CD4-positive, alpha-beta T cell treated with Interferon alpha-2 for 1 hour (primary cell): ENCODE measurements around the gene EHD4.
A peak's percentile ranks its signal among the peaks of the same experiment; 100 is the strongest.

Experiments
- DNase-seq, 2 donors: peaks; one replicate each; pipeline ENCODE4 v3.0.0-alpha.2; 2020 to 2022

EHD4 gene

DNA sequence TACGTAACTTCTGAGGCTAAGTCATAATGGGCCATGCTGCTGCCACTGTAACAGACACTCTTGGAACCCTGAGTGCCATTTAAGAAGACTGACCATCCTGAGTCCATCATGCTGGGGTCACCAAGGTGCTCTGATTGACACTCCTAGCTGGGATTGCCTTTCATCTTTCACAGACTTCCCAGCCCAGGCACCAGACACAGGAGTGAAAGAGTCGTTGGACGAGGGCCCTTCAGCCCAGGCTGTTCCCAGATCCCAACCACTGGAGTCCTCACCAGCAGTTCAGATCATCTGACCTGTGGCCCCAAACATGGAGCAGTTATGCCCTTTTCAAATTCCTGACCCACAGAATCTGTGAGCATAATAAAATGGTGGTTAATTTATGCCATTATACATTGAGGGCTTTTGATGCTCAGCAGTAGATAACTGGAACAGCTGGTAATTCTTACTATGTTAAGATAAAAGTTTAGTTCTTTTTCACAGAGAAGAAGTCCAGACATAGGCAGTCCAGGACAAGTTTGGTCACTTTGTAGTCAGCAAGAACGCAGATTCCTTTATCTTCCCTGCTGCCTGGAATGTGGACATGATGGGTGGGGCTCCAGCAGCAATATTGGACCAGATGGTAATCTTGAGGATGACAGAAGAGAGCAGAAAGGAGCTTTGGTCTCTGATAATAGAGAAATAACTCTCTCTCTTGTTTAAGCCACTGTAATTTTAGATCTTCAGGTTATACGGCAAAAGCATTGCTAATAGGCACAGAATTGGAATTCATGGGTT lies 7.3 kb upstream of the EHD4 start:
- no peak for DNase-seq

DNA sequence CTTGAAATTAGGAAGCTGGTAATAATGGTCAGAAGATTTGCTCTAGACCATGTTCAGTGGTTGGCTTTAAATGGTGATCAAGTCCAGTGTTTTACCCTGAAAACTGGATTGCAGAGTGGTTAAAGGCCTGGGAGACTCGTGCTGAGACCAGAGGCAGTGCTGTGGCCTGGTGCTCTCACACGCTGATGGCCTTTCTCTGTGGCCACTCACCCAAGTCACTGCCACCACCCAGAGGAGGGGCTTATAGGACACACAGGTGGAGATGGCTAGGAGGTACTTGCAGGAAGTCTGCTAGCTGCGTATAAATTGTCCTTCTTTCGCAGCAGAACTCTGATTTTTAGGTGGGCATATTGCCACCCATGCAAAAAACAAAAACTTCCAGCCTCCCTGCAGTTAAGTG lies 6.2 kb upstream of the EHD4 start:
- no peak for DNase-seq

DNA sequence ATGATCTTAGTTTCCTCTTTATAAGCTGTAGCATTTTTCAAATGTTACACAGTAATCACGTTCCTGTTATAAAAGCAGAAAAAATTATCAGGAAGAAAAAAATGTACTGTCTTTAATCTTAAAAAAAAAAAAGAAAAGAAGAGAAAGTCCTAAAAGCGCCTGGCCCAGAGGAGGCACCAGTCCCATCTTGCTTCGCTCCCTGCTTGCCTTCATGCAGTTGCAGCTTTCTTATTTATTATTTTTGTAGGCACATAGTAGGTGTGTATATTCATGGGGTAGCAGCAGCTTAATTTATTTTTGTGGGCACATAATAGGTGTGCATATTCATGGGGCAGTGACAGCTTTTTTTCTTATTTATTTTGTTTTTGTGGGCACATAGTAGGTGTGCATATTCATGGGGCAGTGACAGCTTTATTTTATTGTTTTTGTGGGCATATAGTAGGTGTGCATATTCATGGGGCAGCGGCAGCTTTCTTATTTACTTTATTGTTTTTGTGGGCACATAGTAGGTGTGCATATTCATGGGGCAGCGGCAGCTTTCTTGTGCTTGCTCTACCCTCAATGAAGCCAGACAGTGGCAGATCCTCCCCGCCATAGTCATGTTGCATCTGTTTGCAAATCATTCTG lies 5.5 kb upstream of the EHD4 start:
- DNase-seq = no peak

DNA sequence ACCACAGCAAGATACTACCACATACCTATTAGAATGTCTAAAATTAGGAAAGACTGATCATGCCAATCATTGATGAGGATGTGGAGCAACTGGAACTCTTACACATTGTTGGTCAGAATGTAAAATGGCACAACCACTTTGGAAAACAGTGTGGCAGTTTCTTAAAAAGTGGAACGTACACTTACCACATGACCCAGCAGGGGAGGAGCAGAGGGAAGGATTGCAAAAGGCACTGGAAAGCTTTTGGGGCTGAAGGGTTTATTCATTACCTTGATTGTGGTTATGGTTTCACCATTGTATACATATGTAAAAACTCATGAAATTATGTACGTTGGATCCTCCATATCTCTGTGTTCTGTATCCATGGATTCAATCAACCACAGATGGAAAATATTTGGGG lies 3.3 kb upstream of the EHD4 start:
- no peak for DNase-seq

DNA sequence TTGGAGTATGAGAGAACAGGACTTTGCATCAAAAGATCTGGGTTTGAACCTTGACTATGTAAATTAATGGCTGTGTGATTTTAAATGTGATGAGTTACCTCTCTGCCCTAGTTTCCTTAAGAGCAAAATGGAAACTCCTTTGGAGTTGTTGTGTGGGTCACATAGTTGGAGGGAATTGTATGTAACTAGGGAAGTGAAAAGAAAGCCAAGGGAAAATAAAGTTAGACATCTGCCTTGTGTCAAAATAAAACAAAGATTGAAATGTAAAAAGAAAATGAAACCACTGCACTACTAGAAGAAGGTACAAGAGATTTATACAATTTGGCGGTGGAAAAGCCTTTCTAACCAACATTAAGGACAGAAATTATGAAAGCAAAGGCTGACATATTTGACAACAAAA lies 1.7 kb upstream of the EHD4 start:
- no peak for DNase-seq

DNA sequence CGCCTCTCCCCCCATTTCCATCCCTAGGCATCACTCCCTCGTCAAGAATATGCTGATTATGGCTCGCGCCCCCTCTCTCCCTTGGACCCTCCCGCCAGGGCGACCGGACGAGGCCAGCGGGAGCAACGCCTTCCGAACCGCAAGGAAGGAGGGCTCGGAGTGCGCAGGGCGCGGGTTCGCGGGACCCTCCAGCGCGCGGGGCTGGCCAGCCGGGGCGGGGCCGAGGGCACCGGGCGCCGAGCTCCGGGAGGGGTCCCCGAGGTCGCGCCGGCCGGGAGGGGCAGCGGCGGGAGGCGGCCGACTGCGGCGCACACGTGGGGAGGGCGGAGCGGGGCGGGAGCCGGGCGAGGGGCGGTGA lies 483 bp downstream of the EHD4 start:
- no peak for DNase-seq

DNA sequence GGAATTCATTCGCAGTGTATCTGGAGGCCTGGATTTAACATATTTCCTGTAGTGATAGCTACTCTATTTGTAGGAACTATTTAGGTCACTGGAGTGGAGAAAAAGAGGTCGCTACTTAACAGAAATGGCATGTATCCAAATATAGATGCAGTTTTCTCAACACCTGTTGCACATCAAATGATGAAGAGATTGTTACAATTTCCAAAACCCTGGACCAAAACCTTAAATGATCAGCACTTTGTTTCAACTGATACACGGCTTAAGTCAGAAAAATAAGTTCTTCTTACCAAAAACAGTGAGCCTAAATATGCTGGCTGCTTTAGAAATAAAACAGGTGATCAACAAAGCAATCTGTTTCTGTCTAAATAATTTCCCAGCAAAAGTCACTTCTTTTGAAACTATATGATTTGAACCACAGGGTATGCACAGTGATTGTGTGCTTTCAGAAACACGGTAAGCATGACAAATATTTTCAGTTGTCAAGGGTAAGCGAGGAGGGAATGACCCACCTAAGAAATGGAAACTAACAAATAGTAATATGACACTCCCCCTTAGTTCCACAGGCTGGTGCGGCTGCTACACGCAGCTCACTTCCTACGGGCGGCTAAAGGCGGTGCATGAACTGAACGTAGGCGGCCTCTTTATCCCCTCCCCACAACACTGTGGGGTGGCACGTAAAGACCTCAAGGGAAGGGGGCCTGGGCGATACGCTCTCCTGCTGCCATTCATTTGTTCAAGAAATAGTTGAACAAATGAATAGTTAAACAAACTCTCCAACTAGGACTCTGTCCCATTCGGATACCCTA lies 1.1 kb downstream of the EHD4 start:
- DNase-seq = peak; percentile 90 to 92

DNA sequence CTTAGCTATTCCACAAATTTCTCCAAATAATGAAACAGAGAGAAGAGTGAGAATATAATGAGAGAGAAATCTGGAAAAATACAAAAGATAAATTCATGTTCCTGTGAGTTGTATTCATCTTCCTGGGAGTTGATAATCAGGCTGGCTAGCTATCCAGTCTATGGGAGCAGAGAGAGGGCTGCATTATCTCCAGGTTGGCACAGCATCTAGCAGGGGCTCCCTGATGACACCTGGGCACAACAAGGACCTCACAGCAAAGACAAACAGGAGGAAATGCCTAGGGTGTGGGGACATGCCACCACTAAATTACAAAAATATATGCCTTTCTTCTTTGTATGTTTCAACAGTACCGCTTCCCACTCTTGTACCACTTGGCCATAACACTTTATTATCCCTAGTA lies 1.9 kb downstream of the EHD4 start:
- DNase-seq = peak in 1 of 2 donors; percentile 41

DNA sequence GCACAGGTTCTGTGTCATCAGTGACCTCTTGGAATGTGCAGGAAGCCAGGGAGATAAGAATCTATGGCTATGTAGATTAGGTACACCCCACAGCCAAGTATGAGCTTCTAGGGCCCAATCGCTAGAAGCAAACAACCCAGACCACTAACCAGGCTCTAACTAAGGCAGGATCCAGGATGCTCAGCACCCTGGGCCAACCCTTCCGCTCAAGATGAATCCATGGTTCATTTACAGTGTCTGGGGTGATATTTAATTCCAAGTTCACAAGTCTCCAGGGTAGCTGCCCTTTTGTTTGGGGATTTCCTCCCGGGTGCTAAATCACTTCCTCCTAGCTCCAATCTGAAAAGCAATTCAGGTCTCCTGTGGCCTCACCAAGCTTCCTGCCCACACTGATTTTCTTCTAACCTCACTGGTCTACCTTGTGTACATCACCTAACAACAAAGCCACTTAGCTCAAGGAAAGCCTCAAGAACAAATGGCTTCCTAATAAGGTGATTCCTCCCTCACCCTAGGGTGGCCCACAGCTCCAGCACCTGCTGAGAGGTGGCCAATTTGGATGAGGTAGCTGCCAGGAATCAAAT lies 2.4 kb downstream of the EHD4 start:
- peak; percentile 64 to 85 for DNase-seq

DNA sequence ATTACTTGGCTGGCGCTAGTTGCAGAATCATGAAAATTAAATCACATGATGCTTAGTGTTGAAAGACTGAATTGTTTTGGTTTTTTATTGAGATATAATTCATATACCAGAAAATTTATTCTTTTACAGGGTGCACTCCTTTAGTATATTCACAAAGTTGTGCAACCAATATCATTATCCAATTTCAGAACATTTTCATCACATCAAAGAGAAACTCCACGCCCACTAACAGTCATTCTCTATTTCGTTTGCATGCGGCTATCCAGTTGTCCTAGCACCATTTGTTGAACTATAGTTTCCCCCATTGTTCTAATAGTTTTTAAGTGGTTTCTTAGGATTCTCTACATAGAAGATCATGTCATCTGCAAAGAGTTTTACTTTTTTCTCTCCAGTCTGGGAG lies 3.7 kb downstream of the EHD4 start:
- no peak for DNase-seq

DNA sequence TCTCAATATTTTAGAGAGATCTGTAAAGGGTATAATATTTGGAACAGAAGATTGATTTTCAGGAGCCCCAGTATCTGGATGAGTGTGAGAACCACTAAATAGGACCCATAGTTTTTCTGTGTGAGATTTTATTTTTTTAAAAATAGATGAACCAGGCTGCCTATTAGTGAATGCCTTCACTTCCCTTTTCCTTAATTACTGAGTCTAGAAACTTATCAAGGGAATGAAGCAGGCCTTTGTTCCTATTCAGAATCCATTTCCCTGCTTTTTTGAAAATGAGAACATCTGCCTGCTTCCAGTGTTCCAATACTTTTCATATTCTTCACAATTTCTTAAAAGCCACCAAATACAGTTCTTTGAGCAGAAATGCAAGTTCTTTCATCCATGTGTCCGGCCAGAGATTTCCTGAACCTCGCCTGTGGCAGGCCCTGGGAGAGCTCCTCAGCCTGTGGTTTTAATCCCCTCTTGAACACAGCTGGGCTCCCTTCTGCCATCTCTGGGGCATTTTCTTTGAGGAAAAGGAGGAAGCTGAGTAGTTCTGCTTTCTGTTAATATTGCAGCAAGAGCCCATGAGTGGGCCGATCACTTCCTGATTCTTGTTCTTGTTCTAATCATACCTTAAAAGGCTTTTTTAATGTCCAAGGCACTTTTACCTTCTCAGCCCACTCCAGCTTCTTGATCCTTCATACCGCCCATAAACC lies 4.7 kb downstream of the EHD4 start:
- peak; percentile 33 to 57 for DNase-seq

DNA sequence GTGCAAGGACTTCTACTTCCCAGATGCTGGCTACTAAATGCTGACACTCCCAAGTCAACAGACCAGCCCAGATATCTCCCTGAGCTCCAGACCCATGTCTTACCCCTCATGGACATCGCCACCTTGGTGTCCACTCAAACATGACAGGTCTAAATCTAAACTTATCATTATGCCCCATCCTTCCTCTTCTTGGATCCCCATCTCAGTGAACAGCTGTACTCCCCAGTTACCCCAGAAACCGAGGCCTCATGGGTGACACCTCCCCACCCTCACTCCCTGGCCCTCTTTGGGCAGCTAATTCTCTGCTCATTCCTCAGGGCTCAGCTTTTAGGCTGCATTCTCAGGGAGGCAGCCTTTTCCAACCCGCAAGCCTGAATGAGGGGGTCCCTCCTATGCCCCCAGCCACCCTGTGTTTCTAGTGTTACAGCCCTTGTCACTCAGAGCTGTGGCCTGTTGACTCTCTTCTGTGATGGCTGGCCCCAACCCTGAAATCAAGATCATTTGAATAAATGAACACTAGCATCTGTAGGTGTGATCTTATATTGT lies 5.4 kb downstream of the EHD4 start:
- no peak for DNase-seq

DNA sequence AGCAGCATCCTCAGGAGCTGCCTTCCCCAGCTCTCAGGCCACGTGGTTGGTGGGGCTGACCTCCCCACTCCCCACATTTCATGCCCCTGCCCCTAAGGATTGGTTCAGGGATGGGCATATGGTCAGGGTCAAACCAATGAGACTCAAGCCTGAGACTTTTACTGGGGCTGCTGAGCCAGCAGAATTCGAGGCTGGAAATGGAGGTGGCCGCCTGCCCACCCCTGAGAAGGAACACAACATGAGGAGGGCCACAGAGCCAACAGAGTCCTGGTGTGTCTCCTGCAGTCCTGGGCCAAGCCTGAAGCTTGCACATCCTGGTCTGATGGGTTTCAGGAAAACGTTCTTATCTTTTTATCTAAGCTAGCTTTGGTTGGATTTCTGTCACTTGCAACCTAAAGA lies 5.9 kb downstream of the EHD4 start:
- no peak for DNase-seq

DNA sequence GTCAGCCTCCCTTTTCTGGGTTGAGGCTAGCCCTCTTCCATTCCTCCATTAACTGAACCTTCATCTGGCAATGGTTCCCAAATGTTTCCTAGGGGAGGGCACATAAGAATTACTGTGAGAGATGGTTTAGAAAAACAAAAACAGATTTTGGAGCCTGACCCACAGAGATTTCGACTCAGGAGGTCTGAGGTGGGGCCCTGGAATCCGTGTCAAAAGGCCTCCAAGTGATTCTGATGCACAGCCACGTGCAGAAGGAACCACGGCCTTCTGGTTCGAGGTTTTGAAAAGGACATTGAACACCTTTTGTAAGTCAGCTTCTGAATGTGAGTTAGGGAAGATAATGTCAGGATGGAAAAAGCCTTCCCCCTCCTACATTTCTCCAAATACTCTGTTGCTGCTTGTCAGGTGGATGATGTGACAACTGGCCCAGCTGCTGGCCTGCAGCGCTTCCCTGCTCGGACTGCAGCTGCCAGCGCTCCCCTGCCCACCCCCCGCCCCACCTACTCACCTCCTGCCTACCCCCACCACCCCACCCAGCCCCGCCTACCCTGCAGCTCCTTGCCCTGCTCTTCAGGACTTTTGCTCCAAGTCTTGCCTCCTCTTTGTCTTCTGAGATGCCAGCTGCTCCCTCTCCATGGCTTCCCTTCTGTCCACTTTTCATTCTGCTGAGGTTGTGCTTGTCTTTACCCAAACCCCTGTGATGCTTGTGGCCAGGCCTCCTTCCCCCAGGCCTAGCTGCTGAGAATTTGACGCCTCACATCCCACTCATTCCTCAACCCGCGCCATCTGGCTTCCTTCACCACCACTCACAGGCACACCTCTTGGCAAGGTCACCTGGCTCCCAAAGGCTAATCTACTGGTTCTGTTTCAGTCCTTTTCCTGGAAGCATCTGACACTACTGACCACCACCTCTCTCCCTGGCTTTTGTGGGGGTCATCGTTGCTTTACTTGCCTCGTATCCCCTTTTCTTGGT lies 6.6 kb downstream of the EHD4 start:
- DNase-seq = no peak

DNA sequence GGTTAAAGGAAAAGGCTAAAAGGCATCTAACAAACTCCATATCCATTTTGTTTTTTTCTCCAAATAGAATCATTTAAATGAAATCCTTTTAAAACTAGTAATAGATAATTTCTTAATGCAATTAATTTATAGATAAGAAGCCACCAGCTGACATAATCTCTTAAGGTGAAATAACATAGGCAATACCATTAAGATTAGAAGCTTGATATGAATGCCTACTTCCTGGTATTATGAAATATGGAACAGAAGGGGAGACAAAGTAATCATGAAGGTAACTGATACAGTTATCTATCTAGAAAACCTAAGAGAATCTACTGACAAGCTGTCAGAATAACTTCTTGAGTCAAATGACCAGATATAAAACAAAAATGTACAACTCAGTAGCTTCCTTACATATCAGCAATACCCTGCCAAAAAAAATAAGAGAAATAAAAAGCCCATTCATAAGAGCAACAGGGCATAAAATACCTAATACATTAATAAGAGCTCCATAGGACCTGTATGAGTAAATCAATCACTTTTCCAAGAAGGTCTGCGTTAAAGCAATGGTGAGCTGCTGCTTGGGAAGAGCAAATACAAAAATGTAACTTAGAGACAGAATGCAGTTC lies 10.7 kb downstream of the EHD4 start:
- DNase-seq = no peak

DNA sequence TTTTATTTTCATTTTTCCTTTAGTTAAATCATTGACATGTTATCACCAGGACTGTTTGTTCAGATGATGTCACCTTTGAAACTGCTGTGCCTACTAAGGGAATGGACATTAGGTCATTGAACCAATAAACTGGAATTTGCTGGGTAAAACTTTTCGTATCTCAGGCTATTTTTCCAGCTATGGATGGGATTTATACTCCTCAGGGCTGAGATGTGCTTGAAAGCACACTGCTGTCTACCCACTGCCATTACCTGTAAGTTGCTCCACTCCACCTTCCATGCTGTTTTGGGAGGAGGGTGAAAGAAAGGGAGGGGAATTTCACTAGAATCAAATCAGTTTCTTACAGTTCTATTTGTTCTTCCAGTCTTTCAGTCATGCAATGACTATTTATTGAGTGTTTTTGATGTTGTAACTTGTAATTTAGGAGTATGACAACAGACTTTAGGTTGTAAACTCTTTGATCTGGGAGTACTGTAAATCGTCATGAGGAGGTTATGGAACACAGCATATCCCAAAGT lies 11.3 kb downstream of the EHD4 start:
- no peak for DNase-seq

DNA sequence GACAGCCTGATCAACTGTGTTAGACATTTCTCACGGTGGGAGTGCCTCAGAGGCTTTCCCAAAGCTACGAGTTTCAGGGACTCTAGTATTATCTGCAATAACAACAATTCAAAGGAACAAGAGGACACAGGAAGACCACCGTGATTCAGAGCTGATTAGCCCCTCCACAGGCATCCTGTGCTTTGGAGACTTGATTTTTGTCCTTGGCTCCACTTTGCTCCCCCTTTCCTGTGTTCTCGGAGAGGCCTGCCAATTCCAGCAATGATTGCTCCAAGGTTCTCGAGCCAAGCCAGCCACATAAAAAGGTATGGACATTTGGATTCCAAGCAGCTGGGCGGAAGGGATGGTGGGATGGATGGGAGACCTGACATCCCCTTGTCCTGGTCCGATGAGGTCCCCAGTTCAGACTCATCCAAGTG lies 14.3 kb downstream of the EHD4 start:
- DNase-seq = no peak

DNA sequence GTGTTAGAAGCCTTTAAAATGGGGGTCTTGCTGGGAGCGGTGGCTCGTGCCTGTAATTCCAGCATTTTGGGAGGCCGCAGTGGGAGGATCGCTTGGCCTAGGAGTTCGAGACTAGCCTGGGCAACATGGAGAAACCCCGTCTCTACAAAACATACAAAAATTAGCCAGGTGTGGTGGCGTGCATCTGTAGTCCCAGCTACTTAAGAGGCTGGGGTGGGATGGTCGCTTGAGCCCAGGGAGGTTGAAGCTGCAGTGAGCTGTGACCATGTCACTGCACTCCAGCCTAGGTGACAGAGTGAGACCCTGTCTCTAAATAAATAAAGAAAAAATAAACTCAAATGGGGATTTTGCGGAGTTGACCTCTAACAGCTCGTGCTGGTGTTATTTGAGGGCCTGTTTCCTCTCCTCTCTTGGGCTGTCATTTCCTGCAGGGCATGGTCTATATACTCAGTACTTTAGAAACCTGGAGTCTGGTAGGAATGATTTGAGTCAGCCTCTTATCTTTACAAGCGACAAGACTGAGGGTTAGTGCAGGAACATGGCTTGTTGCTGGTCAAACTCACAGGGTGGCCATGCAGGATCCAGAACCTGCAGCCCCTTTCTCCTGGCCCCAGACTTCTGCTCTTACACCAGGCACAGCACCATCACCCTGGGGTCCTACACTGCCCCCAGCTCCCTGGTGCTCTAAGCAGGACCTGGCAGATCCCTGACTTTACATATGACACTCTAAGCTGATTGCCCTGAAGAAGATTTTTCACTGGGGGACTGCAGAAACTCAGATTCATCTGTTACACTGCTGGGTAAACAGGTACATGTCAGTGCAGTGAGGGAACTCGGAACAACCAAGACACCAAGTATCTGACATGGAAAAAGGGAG lies 15.1 kb downstream of the EHD4 start:
- no peak for DNase-seq

DNA sequence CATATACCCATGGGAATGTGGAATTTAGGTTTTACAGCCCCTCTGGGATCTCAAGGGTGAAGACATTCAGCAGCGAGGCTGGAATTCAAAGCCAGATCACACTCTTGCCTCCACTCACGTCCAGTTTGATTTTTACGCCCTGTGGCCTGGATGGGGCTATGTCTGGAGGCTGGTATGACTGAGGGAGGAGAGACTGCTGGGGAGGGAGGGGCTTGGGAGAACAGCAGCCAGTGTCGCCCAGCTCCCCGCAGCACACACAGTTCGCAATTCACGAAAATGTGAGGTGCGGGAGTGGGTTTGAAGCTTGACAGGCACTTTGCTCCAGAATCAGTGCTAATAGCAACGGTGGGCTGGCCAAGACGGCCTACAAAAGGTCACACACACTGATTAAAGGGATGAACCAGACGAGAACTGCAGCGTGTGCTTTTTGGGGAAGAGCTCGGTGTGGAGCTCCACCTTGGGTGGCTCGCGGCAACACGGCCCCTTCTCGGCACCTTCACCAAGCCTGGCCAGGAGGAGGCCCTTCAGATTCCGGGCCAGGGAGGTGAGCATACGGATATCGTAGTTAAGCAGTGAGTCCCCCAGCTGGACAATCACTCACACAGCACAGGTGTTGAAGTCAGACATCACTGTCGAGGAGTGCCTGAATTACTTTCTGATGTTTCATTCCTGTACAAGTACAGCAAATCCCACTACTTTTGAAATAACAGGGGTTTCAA lies 16.4 kb downstream of the EHD4 start:
- DNase-seq = no peak
